Measurements from ENCODE around the gene CSPG5. TPM values are rescaled to one million over a fixed set of nuclear protein-coding genes. Genes with fewer than 3 reads are reported as not detected.

CSPG5 gene
- total and polyA plus RNA-seq, 4 donors, result 7.7 to 24.9 (median 10.8) TPM

DNA sequence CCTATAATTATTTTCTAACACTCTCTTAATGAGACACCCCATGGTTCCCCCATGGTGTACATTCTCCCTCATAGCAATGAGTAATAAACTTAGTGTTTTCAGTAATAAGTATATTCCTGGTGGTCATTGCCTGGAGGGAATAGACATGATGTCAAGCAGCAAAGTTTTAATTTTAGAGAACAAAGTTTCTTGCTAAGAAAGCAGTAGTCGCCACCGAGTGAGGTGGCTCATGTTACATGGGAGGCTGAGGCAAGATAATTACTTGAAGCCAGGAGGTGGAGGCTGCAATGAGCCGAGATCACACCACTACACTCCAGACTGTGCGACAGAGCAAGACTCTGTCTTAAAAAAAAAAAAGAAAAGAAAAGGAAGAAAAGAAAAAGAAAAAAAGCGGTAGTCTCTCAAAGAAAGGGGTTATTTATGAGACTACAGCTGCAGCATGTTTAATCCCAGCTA, 62.8 kb downstream of the CSPG5 start:
- H3K9ac ChIP-seq (ENCODE audit: insufficient read depth in 1 of 2, low read length in 2 of 2), result no peak overlapping the region
- H3K4me1 ChIP-seq (ENCODE audit: control insufficient read depth in 5 of 5, insufficient read depth in 5 of 5, low read length in 5 of 5), result peaks cover 0 to 10% (median 0%) of the 10 kb centered on the region in 5 donors
- H3K36me3 ChIP-seq (ENCODE audit: control insufficient read depth in 4 of 4, insufficient read depth in 4 of 4, low read length in 4 of 4), result peaks cover 0 to 2% (median 1%) of the 10 kb centered on the region in 4 donors
- no peaks in the 10 kb centered on the region for H3K27me3 ChIP-seq (ENCODE audit: control insufficient read depth in 3 of 3, insufficient read depth in 3 of 3, low read length in 2 of 3)
- WGBS, 2 donors, result 71 to 81% methylated on average over 5 of the region's 5 CpGs
- TF ChIP-seq, protein P1, sequence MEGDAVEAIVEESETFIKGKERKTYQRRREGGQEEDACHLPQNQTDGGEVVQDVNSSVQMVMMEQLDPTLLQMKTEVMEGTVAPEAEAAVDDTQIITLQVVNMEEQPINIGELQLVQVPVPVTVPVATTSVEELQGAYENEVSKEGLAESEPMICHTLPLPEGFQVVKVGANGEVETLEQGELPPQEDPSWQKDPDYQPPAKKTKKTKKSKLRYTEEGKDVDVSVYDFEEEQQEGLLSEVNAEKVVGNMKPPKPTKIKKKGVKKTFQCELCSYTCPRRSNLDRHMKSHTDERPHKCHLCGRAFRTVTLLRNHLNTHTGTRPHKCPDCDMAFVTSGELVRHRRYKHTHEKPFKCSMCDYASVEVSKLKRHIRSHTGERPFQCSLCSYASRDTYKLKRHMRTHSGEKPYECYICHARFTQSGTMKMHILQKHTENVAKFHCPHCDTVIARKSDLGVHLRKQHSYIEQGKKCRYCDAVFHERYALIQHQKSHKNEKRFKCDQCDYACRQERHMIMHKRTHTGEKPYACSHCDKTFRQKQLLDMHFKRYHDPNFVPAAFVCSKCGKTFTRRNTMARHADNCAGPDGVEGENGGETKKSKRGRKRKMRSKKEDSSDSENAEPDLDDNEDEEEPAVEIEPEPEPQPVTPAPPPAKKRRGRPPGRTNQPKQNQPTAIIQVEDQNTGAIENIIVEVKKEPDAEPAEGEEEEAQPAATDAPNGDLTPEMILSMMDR (IDR thresholded peaks at IDR 0.05; ENCODE audit: control extremely low read depth, extremely low read depth), result no peak
- H3K4me3 ChIP-seq, result no peak overlapping the region
- no peak for DNase-seq
- no peaks in the 10 kb centered on the region for H3K9me3 ChIP-seq (ENCODE audit: control insufficient read depth in 4 of 4, insufficient read depth in 3 of 4, low read length in 3 of 4)
- no peak overlapping the region for H3K27ac ChIP-seq (ENCODE audit: low read depth in 1 of 2, low read length in 1 of 2)
- ATAC-seq (ENCODE audit: insufficient read depth, low FRiP score), result no peak

GRCh38 chr3:47515100-47515499, 63.6 kb downstream of the CSPG5 start:
- no peak overlapping the region for H3K9ac ChIP-seq (ENCODE audit: insufficient read depth in 1 of 2, low read length in 2 of 2)
- peaks cover 0 to 9% (median 4%) of the 10 kb centered on the region in 4 donors for H3K36me3 ChIP-seq (ENCODE audit: control insufficient read depth in 4 of 4, insufficient read depth in 4 of 4, low read length in 4 of 4)
- H3K27ac ChIP-seq (ENCODE audit: low read depth in 1 of 2, low read length in 1 of 2), result no peak overlapping the region
- H3K4me3 ChIP-seq, result no peak overlapping the region
- DNase-seq, result no peak
- H3K27me3 ChIP-seq (ENCODE audit: control insufficient read depth in 3 of 3, insufficient read depth in 3 of 3, low read length in 2 of 3), result no peaks in the 10 kb centered on the region
- ATAC-seq (ENCODE audit: insufficient read depth, low FRiP score), result no peak
- 73 to 82% methylated on average over 5 of the region's 5 CpGs for WGBS, 2 donors
- H3K9me3 ChIP-seq (ENCODE audit: control insufficient read depth in 4 of 4, insufficient read depth in 3 of 4, low read length in 3 of 4), result no peaks in the 10 kb centered on the region
- H3K4me1 ChIP-seq (ENCODE audit: control insufficient read depth in 5 of 5, insufficient read depth in 5 of 5, low read length in 5 of 5), result peaks cover 0 to 10% (median 0%) of the 10 kb centered on the region in 5 donors
- TF ChIP-seq, protein P1 (IDR thresholded peaks at IDR 0.05; ENCODE audit: control extremely low read depth, extremely low read depth), result no peak

- H3K4me3 ChIP-seq, result peak within 1 kb of the TSS; percentile 68
- peak; percentile 100 for ATAC-seq (ENCODE audit: insufficient read depth, low FRiP score)
- WGBS, 2 donors, result 0% methylated on average over 71 of the region's 71 CpGs
- H3K27me3 ChIP-seq (ENCODE audit: control insufficient read depth in 3 of 3, insufficient read depth in 3 of 3, low read length in 2 of 3), result no peaks in the 10 kb centered on the region
- no peaks in the 10 kb centered on the region for H3K9me3 ChIP-seq (ENCODE audit: control insufficient read depth in 4 of 4, insufficient read depth in 3 of 4, low read length in 3 of 4)
- H3K27ac ChIP-seq (ENCODE audit: low read depth in 1 of 2, low read length in 1 of 2), result peak within 1 kb of the TSS; percentile 88 to 95
- peaks cover 0 to 10% (median 0%) of the 10 kb centered on the region in 5 donors for H3K4me1 ChIP-seq (ENCODE audit: control insufficient read depth in 5 of 5, insufficient read depth in 5 of 5, low read length in 5 of 5)
- DNase-seq, result peak; percentile 98 to 99 (median 98)
- peaks cover 5 to 14% (median 8%) of the 10 kb centered on the region in 4 donors for H3K36me3 ChIP-seq (ENCODE audit: control insufficient read depth in 4 of 4, insufficient read depth in 4 of 4, low read length in 4 of 4)
- peak within 1 kb of the TSS; percentile 3 to 79 for H3K9ac ChIP-seq (ENCODE audit: insufficient read depth in 1 of 2, low read length in 2 of 2)
- TF ChIP-seq, protein P1 (IDR thresholded peaks at IDR 0.05; ENCODE audit: control extremely low read depth, extremely low read depth), result peak; percentile 39
Observed at GRCh38 chr3:47513125-47513929, 65.3 kb downstream of the CSPG5 start, which contains the start of gene ELP6. TSS of gene ELP6 (minus strand) at chr3:47513712. CDS start at chr3:47513590, 122 bp downstream.
